DOHH2 (cell line): ENCODE results near the gene NR3C2.
"Not testable (repeated sequence)": the region's sequence is repeated elsewhere in the genome, so short reads cannot be mapped to it uniquely, and the experiment has no call there.

ENCODE experiments used
- CTCF ChIP-seq: fragments of 200-600 bp; sonication (generic); IDR thresholded peaks from one replicate; pipeline ENCODE4 v1.5.1; 2014; ENCODE audit warnings: antibody characterized with exemption, mild to moderate bottlenecking, low read depth, low read length; ENCODE audit not compliant: poor library complexity, severe bottlenecking
- EZH2phosphoT487 ChIP-seq: fragments of 200-600 bp; sonication (generic); IDR thresholded peaks from 2 replicates; pipeline ENCODE4 v1.6.1; 2017; ENCODE audit warnings: borderline replicate concordance, mild to moderate bottlenecking, antibody characterized with exemption, low read length, moderate library complexity, mixed read lengths

- not testable (repeated sequence) for TF ChIP-seq CTCF, EZH2phosphoT487
Observed at GRCh38 chr4:148123161-148123560, 319.1 kb downstream of the NR3C2 start.
